ENCODE data around the gene NDUFA8. TPM values are rescaled to one million over a fixed set of nuclear protein-coding genes. Genes with fewer than 3 reads are reported as not detected.

The NDUFA8 gene
- polyA plus RNA-seq, 1 experiment: 90.4 TPM

DNA sequence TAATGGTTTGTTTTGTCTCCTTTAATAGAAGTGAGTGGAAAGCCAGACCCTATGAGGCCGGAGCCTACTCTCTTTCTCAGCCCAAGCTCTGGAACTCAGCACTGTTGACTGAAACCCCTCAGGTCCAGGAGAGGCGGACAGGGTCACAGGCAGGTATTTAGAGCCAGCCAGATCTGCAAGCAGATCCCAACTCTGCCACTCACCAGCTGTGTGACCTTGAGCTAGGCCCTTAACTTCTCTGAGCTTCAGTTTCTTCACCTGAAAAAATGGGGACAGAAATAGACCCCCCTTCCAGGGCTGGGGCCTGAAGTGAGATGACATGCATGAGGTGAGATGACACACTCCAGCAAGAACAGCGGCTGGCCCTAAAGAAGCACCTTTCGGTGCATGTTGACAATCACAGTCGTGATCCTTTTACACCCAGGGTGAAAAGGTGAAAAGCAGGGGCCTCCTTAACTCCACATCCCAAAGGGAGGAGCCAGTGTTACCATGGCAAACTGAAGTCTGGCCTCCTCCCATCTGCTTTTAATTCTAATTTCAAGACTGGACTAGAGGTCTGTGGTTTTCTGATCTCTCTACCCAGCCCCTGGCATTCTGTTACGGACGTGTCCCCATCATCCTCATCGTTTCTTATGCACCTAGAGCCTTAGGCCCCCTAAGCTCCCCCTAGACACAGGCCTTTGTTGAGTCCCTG, 27.3 kb upstream of the NDUFA8 start:
- H3K27ac ChIP-seq (ENCODE audit: low read depth, low read length): no peak overlapping the region
- no peak for DNase-seq (ENCODE audit: low read depth, low spot score)
- CTCF ChIA-PET: interaction anchor here (1.3 kb wide), 1 partner anchor 29 kb away, joined by 3 read pairs; no protein-coding TSS in a partner anchor
- H3K9me3 ChIP-seq (ENCODE audit: control insufficient read depth, insufficient read depth, low read length): no peaks in the 10 kb centered on the region
- POLR2A ChIA-PET: no interaction called here
- H3K27me3 ChIP-seq (ENCODE audit: control insufficient read depth, insufficient read depth, low read length): peaks cover 36% of the 10 kb centered on the region
- TF ChIP-seq, protein P1, sequence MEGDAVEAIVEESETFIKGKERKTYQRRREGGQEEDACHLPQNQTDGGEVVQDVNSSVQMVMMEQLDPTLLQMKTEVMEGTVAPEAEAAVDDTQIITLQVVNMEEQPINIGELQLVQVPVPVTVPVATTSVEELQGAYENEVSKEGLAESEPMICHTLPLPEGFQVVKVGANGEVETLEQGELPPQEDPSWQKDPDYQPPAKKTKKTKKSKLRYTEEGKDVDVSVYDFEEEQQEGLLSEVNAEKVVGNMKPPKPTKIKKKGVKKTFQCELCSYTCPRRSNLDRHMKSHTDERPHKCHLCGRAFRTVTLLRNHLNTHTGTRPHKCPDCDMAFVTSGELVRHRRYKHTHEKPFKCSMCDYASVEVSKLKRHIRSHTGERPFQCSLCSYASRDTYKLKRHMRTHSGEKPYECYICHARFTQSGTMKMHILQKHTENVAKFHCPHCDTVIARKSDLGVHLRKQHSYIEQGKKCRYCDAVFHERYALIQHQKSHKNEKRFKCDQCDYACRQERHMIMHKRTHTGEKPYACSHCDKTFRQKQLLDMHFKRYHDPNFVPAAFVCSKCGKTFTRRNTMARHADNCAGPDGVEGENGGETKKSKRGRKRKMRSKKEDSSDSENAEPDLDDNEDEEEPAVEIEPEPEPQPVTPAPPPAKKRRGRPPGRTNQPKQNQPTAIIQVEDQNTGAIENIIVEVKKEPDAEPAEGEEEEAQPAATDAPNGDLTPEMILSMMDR (IDR thresholded peaks at IDR 0.05; ENCODE audit: low read depth, low read length): no peak
- H3K4me3 ChIP-seq (ENCODE audit: low read depth, low read length): no peak overlapping the region

DNA sequence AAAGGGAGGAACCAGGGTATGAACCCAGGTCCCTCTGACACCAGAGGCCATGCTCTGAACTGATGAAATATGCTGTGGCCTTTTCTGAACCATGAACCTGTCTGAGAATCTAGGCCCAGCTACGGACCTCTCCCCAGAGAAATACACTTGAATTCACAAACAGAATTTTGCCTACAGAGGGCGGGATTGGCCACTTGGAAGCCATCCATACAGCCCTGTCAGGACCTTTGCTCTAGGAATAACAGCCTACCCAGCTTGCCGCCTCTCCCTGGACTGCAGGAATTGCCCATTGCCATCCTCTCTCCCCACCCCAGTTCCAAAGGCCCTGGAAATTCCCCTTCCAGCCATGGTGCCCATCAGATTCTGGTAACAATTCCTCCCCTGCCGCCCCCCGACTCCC, 26.7 kb upstream of the NDUFA8 start:
- no peaks in the 10 kb centered on the region for H3K9me3 ChIP-seq (ENCODE audit: control insufficient read depth, insufficient read depth, low read length)
- ChIA-PET POLR2A (no interaction called here), CTCF (interaction anchor here (1.3 kb wide), 1 partner anchor 28 kb away, joined by 3 read pairs; no protein-coding TSS in a partner anchor)
- DNase-seq (ENCODE audit: low read depth, low spot score): no peak
- H3K4me3 ChIP-seq (ENCODE audit: low read depth, low read length): no peak overlapping the region
- TF ChIP-seq, protein P1 (IDR thresholded peaks at IDR 0.05; ENCODE audit: low read depth, low read length): no peak
- peaks cover 34% of the 10 kb centered on the region for H3K27me3 ChIP-seq (ENCODE audit: control insufficient read depth, insufficient read depth, low read length)
- H3K27ac ChIP-seq (ENCODE audit: low read depth, low read length): no peak overlapping the region

DNA sequence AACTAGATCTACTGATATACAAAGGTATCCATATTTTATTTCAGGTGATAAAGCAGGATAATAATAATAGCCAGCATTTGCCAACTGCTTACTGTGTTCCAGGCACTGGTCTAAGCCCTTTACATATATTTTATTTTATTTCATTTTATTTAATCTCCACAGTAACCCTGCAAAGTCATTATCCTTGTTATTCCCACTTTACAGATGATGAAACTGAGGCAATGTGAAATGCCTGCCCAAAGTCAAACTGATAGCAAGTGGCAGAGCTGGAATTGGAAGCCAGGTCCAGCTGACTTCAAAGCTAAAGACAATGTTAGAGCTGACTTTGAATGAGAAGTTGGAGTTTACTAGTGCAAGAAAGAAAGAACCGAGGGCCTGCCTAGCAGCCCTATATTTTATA, 25.0 kb upstream of the NDUFA8 start:
- no peak overlapping the region for H3K4me3 ChIP-seq (ENCODE audit: low read depth, low read length)
- H3K9me3 ChIP-seq (ENCODE audit: control insufficient read depth, insufficient read depth, low read length): no peaks in the 10 kb centered on the region
- TF ChIP-seq, protein P1 (IDR thresholded peaks at IDR 0.05; ENCODE audit: low read depth, low read length): no peak
- peaks cover 34% of the 10 kb centered on the region for H3K27me3 ChIP-seq (ENCODE audit: control insufficient read depth, insufficient read depth, low read length)
- CTCF ChIA-PET: no interaction called here
- no peak overlapping the region for H3K27ac ChIP-seq (ENCODE audit: low read depth, low read length)
- DNase-seq (ENCODE audit: low read depth, low spot score): no peak
- POLR2A ChIA-PET: no interaction called here

DNA sequence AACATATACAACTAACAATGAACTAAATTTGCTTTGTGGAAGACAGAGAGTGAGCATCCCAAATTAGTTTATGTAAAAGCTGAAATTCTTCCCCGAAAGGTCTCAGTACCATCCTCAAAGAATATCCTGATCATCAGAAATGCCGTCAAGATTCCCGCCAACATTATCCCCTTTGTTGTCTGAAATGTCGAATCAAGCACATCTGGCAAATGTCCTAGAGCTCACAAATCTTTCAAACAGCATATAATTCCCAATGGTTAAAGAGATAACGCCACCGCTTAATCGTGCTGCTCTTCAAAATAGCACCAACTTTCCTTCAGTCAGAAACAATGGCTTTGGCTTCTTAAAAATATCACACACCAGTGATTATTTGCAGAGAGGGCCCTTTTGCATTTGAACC, 23.9 kb upstream of the NDUFA8 start:
- ChIA-PET POLR2A (no interaction called here), CTCF (interaction anchor here (1.1 kb wide), 1 partner anchor 84 kb away, joined by 3 read pairs; no protein-coding TSS in a partner anchor)
- Histone ChIP-seq H3K9me3 (ENCODE audit: control insufficient read depth, insufficient read depth, low read length) (no peaks in the 10 kb centered on the region), H3K27ac (ENCODE audit: low read depth, low read length) (no peak overlapping the region), H3K4me3 (ENCODE audit: low read depth, low read length) (no peak overlapping the region), H3K27me3 (ENCODE audit: control insufficient read depth, insufficient read depth, low read length) (peaks cover 34% of the 10 kb centered on the region)
- TF ChIP-seq, protein P1 (IDR thresholded peaks at IDR 0.05; ENCODE audit: low read depth, low read length): no peak
- DNase-seq (ENCODE audit: low read depth, low spot score): no peak

DNA sequence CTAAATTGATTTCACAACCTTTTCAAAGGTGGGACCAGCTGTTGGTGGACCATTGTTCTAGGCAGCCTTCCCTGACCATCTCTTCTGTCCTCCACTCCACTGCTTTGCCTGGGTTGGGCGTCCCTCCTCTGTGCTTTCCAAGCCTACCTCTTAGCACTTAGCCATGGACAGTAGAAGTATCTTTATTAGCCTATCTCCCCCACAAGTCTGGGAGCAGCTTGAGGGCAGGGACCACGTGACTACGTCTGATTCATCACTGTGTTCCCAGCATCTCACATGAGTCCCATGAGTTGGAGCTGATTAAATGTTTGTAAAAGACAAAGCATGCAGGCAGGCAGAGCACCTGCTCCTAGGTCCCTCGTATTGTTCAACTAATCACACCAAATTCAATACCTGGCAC, 21.1 kb upstream of the NDUFA8 start:
- CTCF ChIA-PET: no interaction called here
- POLR2A ChIA-PET: no interaction called here

More for the DNA sequence above, 21.1 kb upstream of the NDUFA8 start:
- DNase-seq (ENCODE audit: low read depth, low spot score): peak; percentile 57
- H3K4me3 ChIP-seq (ENCODE audit: low read depth, low read length): no peak overlapping the region
- TF ChIP-seq, protein P1 (IDR thresholded peaks at IDR 0.05; ENCODE audit: low read depth, low read length): no peak
- no peak overlapping the region for H3K27ac ChIP-seq (ENCODE audit: low read depth, low read length)
- peaks cover 36% of the 10 kb centered on the region for H3K27me3 ChIP-seq (ENCODE audit: control insufficient read depth, insufficient read depth, low read length)
- no peaks in the 10 kb centered on the region for H3K9me3 ChIP-seq (ENCODE audit: control insufficient read depth, insufficient read depth, low read length)

All from AG04450 (cell line).